ENCODE measurements around the gene GFAP.

Gene GFAP

DNA sequence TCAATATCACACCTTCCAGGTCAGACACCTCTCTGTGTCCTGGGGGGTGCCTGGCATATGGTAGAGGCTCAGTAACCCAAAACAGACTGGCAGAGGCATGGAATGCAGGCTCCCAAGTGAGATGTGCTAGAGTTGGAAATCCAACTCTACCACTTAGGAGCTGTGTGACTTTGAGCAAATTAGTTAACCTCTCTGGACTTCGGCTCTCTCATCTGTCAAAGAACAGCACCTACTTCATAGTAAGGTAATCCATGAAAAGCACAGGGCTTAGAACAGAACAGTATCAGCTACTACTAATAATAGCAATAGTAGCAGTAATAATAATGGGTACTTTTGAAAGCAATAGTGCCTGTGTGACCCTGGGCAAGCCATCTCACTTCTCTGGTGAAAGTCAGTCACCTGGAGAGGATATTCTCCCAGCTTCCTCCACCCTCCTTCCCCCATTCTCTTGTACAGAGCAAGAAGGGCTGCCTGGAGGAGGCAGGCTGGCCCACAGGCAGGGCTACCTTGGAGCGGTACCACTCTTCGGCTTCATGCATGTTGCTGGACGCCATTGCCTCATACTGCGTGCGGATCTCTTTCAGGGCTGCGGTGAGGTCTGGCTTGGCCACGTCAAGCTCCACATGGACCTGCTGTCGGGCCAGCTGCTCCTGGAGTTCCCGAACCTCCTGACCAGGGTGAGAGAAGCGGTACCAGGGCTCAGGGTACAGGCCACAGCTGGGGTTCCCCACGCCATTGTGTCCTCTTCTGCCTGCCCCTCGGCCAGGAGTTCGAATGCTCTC is 2.3 kb downstream of the GFAP start:
- DNase-seq: no peak

DNA sequence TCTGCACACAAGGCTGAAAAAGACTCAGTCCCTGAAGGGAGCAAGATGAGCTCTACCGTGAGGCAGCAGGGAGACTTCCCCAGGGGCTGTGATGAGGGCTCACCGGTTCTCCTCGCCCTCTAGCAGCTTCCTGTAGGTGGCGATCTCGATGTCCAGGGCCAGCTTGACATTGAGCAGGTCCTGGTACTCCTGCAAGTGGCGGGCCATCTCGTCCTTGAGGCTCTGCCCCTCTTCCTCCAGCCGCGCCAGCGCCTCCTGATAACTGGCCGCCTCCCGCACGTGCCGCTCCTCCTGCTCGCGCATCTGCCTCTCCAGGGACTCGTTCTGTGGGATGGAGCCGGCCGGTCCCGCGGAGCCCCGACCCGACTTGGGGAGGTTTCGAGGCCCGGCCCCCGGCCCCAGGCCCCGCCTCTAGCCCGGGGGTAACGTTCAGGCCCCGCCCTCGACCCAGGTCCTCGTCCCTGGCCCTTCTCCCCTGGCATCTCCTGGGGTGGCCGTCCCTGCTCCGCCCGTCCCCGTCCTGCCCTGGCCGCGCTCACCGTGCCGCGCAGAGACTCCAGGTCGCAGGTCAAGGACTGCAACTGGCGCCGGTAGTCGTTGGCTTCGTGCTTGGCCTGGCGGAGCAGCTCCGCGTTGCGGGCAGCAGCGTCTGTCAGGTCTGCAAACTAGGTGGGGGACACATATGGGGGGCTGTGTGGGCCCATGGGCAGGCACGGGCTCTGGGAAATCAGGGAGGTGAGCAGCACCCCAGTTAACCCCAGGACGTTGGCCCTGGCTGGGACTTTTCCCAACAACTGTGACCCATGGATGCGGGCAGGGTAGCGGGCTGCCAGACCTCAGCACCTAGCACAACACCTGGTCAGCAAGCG is 3.9 kb downstream of the GFAP start:
- DNase-seq: peak; percentile 57

DNA sequence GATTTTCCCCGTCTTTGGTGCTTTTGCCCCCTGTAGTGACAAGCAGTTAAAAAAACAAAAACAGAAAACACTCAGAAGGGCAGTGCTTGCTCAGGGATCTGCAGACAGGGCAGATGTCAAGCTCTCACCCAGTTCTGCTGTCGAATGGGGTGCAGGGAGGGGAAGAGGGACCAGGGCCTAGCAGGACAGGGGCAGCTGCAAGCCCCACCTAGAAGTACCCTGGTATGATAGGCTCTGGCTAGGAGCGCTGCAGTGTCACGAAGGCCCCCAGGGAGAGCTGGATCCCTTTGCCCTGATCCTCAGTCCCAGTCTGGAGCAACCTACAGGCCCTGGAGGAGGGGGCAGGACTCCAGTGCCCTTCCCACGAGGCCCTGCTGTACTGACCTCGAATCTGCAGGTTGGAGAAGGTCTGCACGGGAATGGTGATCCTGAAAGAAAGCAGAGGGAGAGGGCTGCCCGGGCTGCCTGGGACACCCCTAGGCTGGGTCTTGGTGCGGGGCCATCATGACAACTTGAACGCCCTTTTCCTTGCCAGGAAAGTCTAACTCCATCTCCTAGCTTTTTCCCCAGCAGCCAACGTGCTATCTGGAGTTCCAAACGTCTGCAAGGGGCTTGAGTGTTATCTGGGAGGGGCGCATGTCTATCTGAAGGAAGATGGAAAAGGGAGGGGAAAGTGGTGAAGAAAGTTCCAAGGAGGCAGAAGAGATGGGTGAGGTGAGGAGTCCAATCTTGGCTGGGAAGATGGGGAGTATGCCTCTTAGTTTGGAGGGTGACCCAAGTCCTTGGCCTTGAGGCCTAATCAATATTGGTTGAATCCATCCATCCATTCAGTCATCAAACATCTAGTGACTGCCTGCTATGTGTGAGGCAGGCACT is 4.8 kb downstream of the GFAP start:
- no peak for DNase-seq

DNA sequence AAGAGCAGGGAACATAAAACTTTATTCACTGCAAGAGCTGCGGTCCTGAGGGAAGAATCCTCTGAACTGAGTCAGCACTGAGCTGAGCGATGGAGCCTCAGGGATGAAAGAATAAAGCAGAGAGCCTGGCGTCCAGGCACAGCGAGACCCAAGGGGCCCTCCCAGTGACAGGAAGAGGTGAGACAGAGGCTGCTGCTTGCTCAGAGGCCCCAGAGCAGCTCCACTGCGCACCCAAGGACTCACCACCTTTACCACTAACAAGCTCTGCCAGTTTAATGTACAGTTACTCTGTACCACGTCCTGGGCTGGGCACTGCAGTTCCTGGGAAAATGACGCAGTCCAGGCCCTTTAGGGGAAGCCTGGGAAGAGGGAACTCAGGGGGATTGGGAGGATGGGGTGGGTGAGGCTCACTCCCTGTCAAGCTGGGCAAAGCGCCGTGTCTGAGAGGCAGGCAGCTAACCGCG is 5.6 kb downstream of the GFAP start:
- DNase-seq: no peak

DNA sequence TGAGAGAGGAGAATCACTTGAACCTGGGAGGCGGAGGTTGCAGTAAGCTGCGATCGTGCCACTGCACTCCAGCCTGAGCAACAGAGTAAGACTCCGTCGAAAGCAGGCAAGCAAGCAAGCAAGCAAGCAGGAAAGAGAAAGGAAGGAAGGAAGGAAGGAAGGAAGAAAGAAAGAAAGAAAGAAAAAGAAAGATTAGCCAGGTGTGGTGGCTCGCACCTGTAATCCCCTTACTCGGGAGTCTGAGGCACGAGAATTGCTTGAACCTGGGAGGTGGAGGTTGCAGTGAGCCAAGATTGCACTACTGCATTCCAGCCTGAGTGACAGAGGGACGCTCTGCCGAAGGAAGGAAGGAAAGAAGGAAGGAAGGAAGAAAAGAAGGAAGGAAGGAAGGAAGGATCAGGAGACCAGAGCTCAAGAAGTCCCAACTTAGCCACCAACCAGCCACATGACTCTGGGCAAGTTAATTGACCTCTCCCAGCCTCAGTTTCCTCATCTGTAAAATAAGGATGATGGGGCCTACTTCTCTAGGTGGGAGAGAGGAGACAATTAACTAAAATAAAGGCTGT is 6.5 kb downstream of the GFAP start:
- no peak for DNase-seq

DNA sequence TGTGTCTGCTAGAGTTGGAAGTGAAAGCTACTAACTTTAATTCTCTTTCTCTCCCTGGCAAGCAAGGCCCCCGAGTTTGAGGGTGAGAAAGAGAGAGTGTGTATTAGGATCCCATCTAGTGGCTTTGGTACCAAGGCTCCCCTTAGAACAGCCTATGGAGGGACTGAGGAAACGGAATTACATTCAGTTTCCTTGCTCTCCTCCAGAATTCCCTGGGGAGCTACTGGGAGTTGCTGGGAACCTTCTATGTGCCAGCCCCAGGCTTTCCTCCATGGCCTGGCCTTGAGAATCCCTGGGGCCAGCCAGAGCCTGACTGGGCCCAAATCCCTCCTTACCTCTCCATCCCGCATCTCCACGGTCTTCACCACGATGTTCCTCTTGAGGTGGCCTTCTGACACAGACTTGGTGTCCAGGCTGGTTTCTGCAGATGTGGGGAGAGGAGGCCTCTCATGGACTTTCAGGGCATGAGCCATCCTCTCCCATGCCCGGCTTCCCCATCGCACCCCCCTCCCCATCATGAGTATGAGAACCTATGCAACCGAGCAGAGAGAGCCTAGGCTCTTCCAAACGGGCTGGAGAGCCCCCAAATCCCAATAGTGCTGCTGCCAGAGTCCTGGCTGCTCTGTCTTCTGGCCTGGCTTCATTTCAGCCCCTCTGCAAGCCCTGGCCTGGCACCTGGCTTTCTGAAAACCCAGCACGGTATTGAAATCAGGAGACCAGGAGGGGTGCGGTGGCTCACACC is 7.4 kb downstream of the GFAP start:
- DNase-seq: no peak

DNA sequence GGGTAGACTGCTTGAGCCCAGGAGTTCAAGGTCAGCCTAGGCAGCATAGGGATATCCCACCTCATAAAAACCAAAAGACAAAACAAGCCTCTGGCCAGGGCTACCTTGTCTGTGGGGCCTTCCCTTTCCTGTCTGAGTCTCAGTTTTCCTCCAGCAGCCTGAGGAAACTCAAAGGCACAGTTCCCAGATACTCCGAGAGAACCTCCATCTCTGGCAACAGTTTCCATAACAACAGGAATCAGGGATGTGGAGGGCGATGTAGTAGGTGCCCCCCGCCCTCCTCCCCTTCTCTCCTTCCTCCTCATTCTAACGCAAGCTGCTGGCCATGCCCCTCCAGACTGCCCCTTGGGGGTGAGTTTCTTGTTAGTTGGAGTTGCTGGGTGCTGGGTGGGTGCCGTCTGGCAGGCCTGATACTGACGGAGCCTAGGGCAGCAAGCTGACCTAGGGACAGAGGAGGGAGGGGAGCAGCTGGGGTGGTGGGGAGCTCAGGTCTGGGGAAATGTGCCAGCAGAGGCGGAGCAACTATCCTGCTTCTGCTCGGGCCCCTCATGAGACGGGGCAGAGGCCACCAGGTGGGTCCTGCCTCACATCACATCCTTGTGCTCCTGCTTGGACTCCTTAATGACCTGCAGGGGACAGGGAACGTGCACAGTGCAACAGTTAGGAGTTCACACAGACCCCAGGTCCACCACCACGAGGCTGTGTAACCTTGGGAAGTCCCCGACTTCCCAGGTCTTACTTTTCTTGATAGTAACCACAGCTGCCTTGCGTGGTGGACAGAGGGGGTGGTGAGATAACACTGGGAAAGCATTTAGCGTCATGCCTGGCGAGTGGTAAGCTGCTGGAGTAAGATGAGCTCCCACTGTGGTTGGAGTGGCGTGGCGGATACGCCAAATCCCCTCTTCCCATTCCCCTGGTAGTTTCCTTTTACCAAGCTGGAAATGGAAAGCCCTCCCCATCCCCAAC is 8.3 kb downstream of the GFAP start:
- no peak for DNase-seq

DNA sequence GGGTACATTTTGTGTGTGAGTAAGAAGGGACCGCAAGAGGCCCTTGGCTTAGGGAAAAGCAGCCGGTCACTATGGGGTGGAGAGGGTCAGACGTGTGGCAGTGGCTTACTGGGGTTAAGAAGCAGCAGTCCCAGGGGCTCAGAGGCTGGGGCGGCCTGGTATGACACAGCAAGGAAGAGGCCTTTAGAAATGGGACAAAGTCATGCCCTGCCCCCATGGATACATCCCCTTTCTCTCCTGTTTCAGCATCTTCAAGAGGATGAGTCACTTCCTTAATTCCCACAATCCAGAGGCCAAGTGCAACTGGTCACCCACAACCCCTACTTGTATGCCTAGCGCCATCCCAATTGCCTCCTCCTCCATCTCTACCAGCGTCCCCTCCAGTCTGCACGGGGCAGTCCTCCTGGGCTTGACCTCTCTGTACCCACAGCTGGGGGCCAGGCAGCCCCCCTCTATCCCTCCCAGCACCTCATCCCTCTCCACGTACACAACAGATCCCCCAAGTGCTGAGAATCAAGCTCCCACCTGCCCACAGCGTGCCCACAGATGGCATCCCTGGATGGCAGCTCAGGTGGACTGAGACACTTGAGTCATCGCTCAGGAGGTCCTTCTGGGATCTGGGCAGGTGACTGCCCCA is 9.2 kb downstream of the GFAP start:
- DNase-seq: no peak

DNA sequence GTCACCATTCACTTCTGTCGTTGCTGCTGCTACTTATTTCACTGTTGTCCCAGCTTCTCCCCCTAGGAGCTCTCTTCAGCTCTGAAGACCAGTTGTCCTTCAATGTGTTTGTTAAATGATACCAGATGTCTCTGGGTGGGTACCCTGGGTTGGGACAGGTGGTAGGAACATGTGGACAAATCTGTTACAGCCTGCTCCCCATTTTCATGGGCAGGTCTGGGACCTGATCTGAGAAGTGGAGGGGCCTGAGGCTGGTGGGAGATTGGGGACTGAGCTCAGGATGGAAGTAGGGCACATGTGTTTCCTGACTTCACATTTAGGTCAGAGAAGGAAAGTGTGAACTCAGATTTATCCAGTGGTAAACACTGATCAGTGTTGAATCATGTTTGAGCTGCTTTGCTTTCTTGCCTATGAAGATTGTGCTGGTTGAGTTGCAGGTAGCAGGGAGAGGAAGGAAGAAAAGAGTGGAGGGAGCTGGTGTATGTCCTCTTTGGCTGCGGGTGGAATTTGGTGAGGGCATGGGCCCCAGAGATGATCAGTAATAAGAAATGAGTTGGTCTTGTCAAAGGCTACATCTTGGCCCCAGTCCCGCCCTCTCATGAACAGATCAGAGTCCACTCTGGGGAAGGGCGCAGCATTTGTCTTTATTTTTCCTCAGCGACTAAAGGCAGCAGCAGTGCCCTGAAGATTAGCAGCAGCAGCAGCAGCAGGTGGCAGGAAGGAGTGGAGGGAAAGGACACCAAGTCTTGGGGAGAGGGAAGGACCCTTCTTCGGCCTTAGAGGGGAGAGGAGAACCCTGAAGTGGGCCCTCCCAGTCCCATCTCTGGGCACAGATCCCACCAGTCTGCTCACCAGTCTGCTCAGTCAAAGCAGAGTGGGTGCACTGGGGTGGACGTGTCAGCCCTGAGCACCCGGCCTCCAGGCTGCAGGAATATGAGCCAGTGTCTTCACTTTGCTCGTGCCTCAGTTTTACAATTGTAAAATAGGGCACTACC is 10.0 kb downstream of the GFAP start:
- DNase-seq: no peak

DNA sequence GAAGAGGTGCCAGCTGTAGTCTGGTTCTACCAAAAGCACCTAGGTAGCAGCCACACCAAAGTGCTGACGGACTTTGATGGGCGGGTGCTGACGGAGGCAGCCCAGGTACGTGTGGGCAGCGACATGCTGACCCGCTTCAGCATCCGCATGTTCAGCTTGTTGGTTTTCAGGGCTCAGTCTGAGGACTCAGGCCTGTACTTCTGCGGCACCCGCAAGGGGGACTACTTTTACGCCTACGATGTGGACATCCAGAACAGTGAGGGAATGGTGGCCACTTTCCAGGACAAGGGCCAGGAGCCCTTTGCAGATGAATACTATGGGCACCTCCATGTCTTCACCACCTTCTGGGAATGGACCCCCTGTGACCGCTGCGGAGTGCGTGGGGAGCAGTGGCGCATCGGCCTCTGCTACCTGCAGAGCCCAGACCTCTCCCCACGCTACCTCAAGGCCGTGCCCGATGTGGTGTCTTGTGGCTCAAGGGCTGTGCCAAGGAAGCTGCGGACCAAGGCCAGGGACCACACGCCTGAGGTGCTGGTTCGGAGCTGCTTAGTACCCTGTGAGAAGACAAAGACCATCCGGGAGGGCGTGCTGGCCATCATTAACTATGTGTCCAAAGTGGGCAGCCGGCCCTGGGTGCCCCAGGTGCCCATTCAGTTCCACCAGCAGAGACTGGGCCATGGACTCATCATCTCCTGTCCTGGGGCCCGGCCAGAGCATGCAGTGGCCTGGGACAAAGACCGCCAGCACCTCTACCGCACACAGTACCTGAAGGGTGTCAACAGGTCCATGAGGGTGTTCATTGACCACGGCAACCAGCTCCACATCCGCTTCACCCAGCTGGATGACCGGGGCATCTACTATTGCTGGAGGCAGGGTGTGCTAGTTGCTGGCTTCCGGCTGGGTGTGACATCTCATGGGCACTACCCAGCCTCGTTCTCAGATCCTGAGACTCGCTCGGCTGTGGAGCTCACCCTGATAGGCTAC is 11.0 kb downstream of the GFAP start:
- DNase-seq: no peak

DNA sequence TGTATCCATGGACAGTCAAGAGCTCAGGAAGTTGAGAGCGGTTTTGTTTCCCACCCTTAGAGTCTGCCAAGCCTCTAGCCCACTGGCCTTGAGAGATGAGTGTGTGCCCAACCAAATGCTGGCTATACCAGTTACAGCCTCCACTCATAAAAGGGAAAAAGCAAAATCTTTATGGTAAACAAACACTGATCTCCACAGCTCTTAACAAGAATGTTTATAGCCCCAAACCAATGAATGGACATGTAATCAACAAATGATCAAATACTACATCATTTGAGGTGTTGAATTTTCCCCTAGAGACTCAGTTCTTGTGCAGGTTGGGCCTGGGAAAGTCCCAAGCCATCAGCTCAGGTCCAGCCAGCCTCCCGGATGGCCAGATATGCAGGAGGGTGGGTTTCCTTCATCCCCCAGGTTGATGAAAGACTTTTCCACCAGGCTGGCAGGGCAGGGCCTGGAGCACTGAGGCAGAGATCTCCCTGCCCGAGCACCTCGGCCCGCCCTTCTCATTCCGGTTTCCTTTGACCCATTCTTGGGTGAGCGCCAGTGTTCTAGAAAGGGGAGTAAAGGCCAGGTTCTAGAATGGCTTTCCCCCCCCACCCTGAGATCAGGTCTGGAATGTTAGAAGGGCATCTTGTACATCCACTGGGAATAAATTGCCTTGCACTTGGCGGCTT is 12.2 kb downstream of the GFAP start:
- DNase-seq: no peak

DNA sequence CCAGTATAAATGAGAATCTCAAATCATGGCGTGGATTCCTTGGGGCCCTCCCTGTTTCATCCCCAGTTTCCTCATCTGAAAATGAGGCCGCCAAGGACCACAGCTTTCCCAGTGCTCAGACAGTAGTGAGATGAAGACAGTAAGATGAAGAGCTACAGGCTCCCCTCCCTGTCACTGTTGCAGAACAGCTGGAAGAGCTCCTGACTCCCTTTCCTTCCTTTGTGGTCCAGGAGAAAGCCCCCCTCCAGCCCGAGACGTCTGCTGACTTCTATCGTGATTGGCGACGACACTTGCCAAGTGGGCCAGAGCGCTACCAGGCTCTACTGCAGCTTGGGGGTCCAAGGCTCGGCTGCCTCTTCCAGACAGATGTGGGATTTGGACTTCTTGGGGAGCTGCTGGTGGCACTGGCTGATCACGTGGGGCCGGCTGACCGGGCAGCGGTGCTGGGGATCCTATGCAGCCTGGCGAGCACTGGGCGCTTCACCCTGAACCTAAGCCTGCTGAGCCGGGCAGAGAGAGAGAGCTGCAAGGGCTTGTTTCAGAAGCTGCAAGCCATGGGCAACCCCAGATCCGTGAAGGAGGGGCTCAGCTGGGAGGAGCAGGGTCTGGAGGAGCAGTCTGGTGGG is 13.1 kb downstream of the GFAP start:
- DNase-seq: no peak

DNA sequence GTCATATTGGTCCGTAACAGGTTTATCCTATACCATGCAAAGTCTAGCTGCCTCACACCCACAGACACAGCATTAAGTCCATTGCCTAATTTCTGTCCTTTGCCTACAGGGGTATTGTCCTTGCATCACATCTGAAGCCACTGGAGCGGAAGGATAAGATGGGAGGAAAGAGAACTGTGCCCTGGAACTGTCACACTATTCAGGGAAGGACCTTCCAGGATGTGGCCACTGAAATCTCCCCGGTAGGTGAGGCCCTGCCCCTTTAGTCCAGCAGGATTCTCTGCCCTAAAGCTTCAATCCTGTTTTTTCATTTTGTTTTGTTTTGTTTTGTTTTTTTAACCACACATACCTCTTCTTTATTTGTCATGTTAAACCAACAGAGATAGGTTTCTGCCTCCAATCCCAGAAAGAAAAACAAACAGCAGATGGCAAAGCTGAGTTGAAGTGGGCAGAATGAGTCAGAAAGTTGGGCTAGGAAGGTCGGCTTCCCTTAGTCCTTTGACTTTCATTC is 13.8 kb downstream of the GFAP start:
- no peak for DNase-seq

DNA sequence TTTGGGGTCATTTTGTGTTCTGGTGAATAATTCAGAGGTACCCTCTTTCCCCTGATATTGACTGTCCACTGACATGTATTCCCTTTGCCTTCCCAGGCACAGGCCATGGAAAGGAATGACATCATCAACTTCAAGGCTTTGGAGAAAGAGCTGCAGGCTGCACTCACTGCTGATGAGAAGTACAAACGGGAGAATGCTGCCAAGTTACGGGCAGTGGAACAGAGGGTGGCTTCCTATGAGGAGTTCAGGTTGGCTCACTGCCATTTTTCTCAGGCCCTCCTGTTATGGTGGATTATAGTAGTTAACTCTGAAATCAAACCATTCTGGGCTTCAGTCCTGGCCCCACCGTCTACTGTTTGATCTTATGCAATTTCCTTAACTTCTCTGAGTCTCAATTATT is 14.4 kb downstream of the GFAP start:
- DNase-seq: no peak

DNA sequence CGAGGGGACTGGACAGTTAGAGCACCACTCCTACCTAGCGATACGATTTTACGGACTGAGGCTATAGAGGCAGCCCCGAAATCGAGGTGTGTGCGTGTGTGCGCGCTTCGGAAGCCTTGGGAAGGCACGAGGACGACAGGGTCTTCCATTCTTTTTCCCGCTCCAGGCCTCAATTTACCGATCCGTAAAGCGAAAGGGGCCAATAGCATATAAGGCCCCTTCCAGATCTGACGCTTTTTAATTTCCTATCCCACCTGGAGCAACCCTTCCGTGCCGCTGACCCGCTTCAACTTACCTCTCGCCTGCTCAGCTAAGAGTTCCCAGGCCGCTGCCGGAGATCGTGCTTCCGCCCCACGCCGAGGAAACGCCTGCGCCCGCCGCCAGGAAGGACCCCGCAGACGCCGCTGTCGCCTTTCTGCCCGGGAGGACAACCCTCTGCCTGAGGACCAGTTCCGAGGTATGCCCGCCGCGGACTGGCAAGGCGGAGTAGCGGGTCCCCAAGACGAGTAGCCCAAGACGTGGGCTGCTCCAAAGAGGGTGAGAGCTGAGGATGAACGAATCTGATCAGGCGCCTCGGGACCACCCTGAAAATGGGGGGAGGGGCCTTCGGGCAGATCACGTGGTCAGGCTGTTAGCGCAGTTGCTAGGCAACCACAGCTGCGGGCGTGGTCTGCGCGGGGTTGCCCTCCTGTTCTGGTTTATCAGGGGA is 16.1 kb downstream of the GFAP start, which contains the start of gene EFTUD2:
Gene EFTUD2, minus strand, starts transcription at position 372 of the 709 bp plus-strand sequence. CDS start 4,924 bp downstream, outside the sequence.
- peak; percentile 92 for DNase-seq

DNA sequence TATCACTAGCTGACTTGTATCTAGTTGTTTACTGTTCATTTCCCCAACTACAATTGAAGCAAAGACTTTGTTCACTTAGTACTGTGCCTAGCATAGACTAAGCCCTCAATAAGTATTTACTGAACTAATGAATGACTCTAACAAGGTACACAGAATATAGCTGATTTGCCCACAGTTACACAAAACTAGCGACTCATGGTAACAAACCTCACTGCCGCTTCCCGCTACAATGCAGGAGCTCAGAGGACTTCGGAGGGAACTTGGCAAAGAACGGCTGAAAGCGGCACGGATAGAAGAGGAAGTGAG is 16.6 kb downstream of the GFAP start:
- no peak for DNase-seq
